Lower leg skin (tissue), 3 donors: ENCODE data around the gene EFHC1.

Source experiments
- CTCF ChIP-seq, 3 donors: fragments of 450-650 bp; IDR thresholded peaks; one replicate each; pipeline ENCODE4 v1.5.1; 2016; ENCODE audit warnings: antibody characterized with exemption in 3 of 3, mild to moderate bottlenecking in 3 of 3, moderate library complexity in 2 of 3
- POLR2A ChIP-seq, 2 donors: fragments of 450-650 bp; IDR thresholded peaks; one replicate each; pipeline ENCODE4 v1.6.1; 2016 to 2017; ENCODE audit warnings: antibody characterized with exemption in 2 of 2, mild to moderate bottlenecking in 1 of 2, moderate library complexity in 1 of 2

- TF ChIP-seq CTCF (IDR thresholded peaks at IDR 0.05) (no peak), POLR2A (IDR thresholded peaks at IDR 0.05) (no peak)
Observed at GRCh38 chr6:52535711-52536423, 115.7 kb downstream of the EFHC1 start.
